Activated CD4-positive, alpha-beta T cell treated with anti-CD3 and anti-CD28 coated beads, Interleukin-2, amount 10 ng/mL, durations not matched to agents 7 days and 5 days (primary cell): Measurements from ENCODE around the gene ZC3H15. TPM values are rescaled to one million over a fixed set of nuclear protein-coding genes. Genes with fewer than 3 reads are reported as not detected.
A peak's percentile ranks its signal among the peaks of the same experiment; 100 is the strongest.
"Not testable (repeated sequence)": the region's sequence is repeated elsewhere in the genome, so short reads cannot be mapped to it uniquely, and the experiment has no call there.

Experiments
- CTCF ChIA-PET: fragments of 350-600 bp; sonication (Branson Sonifier 250); formaldehyde crosslinking; loops from one replicate; lab custom pipeline; 2021; ENCODE audit warnings: antibody characterized with exemption; lab: Charles Lee
- POLR2A ChIA-PET: fragments of 350-600 bp; sonication (Branson Sonifier 250); formaldehyde crosslinking; loops from one replicate; lab custom pipeline; 2021; ENCODE audit warnings: antibody characterized with exemption; lab: Charles Lee
- DNase-seq: peaks from one replicate; pipeline ENCODE4 v3.0.0-alpha.2; 2020
- H3K27ac Mint-ChIP-seq: one replicate; pipeline ENCODE4 v1.8.0; 2021; ENCODE audit warnings: mild to moderate bottlenecking, moderate library complexity, mixed read lengths
- H3K27me3 Mint-ChIP-seq: one replicate; pipeline ENCODE4 v1.8.0; 2021; ENCODE audit warnings: mixed read lengths
- H3K36me3 Mint-ChIP-seq: one replicate; pipeline ENCODE4 v1.8.0; 2021; ENCODE audit warnings: low read depth, mixed read lengths
- H3K4me1 Mint-ChIP-seq: one replicate; pipeline ENCODE4 v1.8.0; 2021; ENCODE audit warnings: mixed read lengths
- H3K4me3 Mint-ChIP-seq: one replicate; pipeline ENCODE4 v1.8.0; 2021; ENCODE audit warnings: mild to moderate bottlenecking, moderate library complexity, mixed read lengths
- H3K9me3 Mint-ChIP-seq: one replicate; pipeline ENCODE4 v1.8.0; 2021; ENCODE audit warnings: mixed read lengths
- total RNA-seq, 2 experiments: library from RNA; stranded (reverse); gene quantifications; one replicate each; pipeline ENCODE4 v1.2.3, GENCODE V29; 2021

ZC3H15 gene
- total RNA-seq, 2 experiments from 2014 or later: 63.1 to 80.0 TPM

GRCh38 chr2:186503827-186504606 lies 18.0 kb downstream of the ZC3H15 start:
- H3K27me3 Mint-ChIP-seq: no peaks in the 10 kb centered on the region
- H3K27ac Mint-ChIP-seq: peak overlapping the region; percentile 57
- H3K4me3 Mint-ChIP-seq: no peak overlapping the region
- H3K36me3 Mint-ChIP-seq: peaks cover 50% of the 10 kb centered on the region
- H3K9me3 Mint-ChIP-seq: no peaks in the 10 kb centered on the region
- CTCF ChIA-PET: interaction anchor here (0.7 to 1.8 kb wide), 9 partner anchors 9 to 143 kb away, joined by 3 to 5 read pairs (median 4); partner anchors contain the start of gene ZC3H15
- no peak for DNase-seq
- POLR2A ChIA-PET: interaction anchor here (1.1 kb wide), 1 partner anchor 136 kb away, joined by 3 read pairs; no protein-coding TSS in a partner anchor
- H3K4me1 Mint-ChIP-seq: peaks cover 6% of the 10 kb centered on the region

GRCh38 chr2:186508263-186508662 lies 22.2 kb downstream of the ZC3H15 start:
- H3K4me3 Mint-ChIP-seq: no peak overlapping the region
- POLR2A ChIA-PET: interaction anchor here (0.6 kb wide), 1 partner anchor 178 kb away, joined by 3 read pairs; no protein-coding TSS in a partner anchor
- H3K27me3 Mint-ChIP-seq: no peaks in the 10 kb centered on the region
- no peak for DNase-seq
- peaks cover 3% of the 10 kb centered on the region for H3K4me1 Mint-ChIP-seq
- H3K27ac Mint-ChIP-seq: no peak overlapping the region
- no peaks in the 10 kb centered on the region for H3K9me3 Mint-ChIP-seq
- H3K36me3 Mint-ChIP-seq: peaks cover 41% of the 10 kb centered on the region
- CTCF ChIA-PET: interaction anchor here (0.7 to 0.8 kb wide), 2 partner anchors 9 to 19 kb away, joined by 3 read pairs; no protein-coding TSS in a partner anchor

- peaks cover 18% of the 10 kb centered on the region for H3K36me3 Mint-ChIP-seq
- no peak overlapping the region for H3K27ac Mint-ChIP-seq
- CTCF ChIA-PET: no interaction called here
These were observed 29.3 kb downstream of the ZC3H15 start for GRCh38 chr2:186515376-186515775.

GRCh38 chr2:186516396-186516795 lies 30.3 kb downstream of the ZC3H15 start:
- ChIA-PET CTCF (interaction anchor here (0.6 kb wide), 1 partner anchor 8 kb away, joined by 3 read pairs; no protein-coding TSS in a partner anchor), POLR2A (no interaction called here)
- no peak for DNase-seq
- no peak overlapping the region for H3K4me3 Mint-ChIP-seq
- peaks cover 24% of the 10 kb centered on the region for H3K36me3 Mint-ChIP-seq
- no peaks in the 10 kb centered on the region for H3K9me3 Mint-ChIP-seq
- no peaks in the 10 kb centered on the region for H3K4me1 Mint-ChIP-seq
- no peaks in the 10 kb centered on the region for H3K27me3 Mint-ChIP-seq
- no peak overlapping the region for H3K27ac Mint-ChIP-seq

More at GRCh38 chr2:186515376-186515775, 29.3 kb downstream of the ZC3H15 start:
- no peaks in the 10 kb centered on the region for H3K27me3 Mint-ChIP-seq
- H3K4me3 Mint-ChIP-seq: no peak overlapping the region
- DNase-seq: no peak
- POLR2A ChIA-PET: no interaction called here
- H3K9me3 Mint-ChIP-seq: no peaks in the 10 kb centered on the region
- no peaks in the 10 kb centered on the region for H3K4me1 Mint-ChIP-seq

GRCh38 chr2:186517090-186517489 lies 31.0 kb downstream of the ZC3H15 start:
- H3K27ac Mint-ChIP-seq: no peak overlapping the region
- no peaks in the 10 kb centered on the region for H3K9me3 Mint-ChIP-seq
- ChIA-PET POLR2A (no interaction called here), CTCF (interaction anchor here (0.6 kb wide), 1 partner anchor 9 kb away, joined by 3 read pairs; no protein-coding TSS in a partner anchor)
- no peaks in the 10 kb centered on the region for H3K4me1 Mint-ChIP-seq
- no peak overlapping the region for H3K4me3 Mint-ChIP-seq
- H3K36me3 Mint-ChIP-seq: peaks cover 22% of the 10 kb centered on the region
- no peaks in the 10 kb centered on the region for H3K27me3 Mint-ChIP-seq
- no peak for DNase-seq

GRCh38 chr2:186518291-186518690 lies 32.2 kb downstream of the ZC3H15 start:
- POLR2A ChIA-PET: no interaction called here
- Mint-ChIP-seq H3K27ac (no peak overlapping the region), H3K36me3 (peaks cover 21% of the 10 kb centered on the region), H3K4me3 (no peak overlapping the region), H3K9me3 (no peaks in the 10 kb centered on the region), H3K4me1 (no peaks in the 10 kb centered on the region), H3K27me3 (no peaks in the 10 kb centered on the region)
- CTCF ChIA-PET: no interaction called here
- DNase-seq: no peak

- no peaks in the 10 kb centered on the region for H3K27me3 Mint-ChIP-seq
- CTCF ChIA-PET: no interaction called here
- no peaks in the 10 kb centered on the region for H3K4me1 Mint-ChIP-seq
- H3K36me3 Mint-ChIP-seq: peaks cover 16% of the 10 kb centered on the region
- POLR2A ChIA-PET: no interaction called here
- no peak overlapping the region for H3K4me3 Mint-ChIP-seq
- H3K27ac Mint-ChIP-seq: no peak overlapping the region
- no peaks in the 10 kb centered on the region for H3K9me3 Mint-ChIP-seq
- DNase-seq: no peak
These were observed 32.9 kb downstream of the ZC3H15 start for GRCh38 chr2:186518945-186519344.

GRCh38 chr2:186521570-186522153 lies 35.6 kb downstream of the ZC3H15 start:
- H3K27me3 Mint-ChIP-seq, CTCF ChIA-PET, DNase-seq, H3K4me3 Mint-ChIP-seq, H3K9me3 Mint-ChIP-seq, H3K27ac Mint-ChIP-seq, H3K4me1 Mint-ChIP-seq, POLR2A ChIA-PET: not testable (repeated sequence)
- peaks cover 15% of the 10 kb centered on the region for H3K36me3 Mint-ChIP-seq

- Mint-ChIP-seq H3K27ac (no peak overlapping the region), H3K4me3 (no peak overlapping the region), H3K9me3 (no peaks in the 10 kb centered on the region), H3K4me1 (no peaks in the 10 kb centered on the region), H3K27me3 (no peaks in the 10 kb centered on the region), H3K36me3 (peaks cover 11% of the 10 kb centered on the region)
- POLR2A ChIA-PET: no interaction called here
- no peak for DNase-seq
- CTCF ChIA-PET: no interaction called here
These were observed 36.4 kb downstream of the ZC3H15 start for GRCh38 chr2:186522450-186522849.

- no peak for DNase-seq
- no peak overlapping the region for H3K27ac Mint-ChIP-seq
These were observed 37.7 kb downstream of the ZC3H15 start for GRCh38 chr2:186523791-186524190.

GRCh38 chr2:186526281-186526680 lies 40.2 kb downstream of the ZC3H15 start:
- Mint-ChIP-seq H3K27ac (no peak overlapping the region), H3K4me3 (no peak overlapping the region), H3K36me3 (peaks cover under 1% of the 10 kb centered on the region), H3K9me3 (no peaks in the 10 kb centered on the region), H3K27me3 (no peaks in the 10 kb centered on the region), H3K4me1 (no peaks in the 10 kb centered on the region)
- no peak for DNase-seq
- ChIA-PET POLR2A (no interaction called here), CTCF (no interaction called here)

More at GRCh38 chr2:186523791-186524190, 37.7 kb downstream of the ZC3H15 start:
- Mint-ChIP-seq H3K9me3 (no peaks in the 10 kb centered on the region), H3K4me1 (no peaks in the 10 kb centered on the region), H3K4me3 (no peak overlapping the region), H3K27me3 (no peaks in the 10 kb centered on the region), H3K36me3 (peaks cover 11% of the 10 kb centered on the region)
- CTCF ChIA-PET: interaction anchor here (1.6 kb wide), 1 partner anchor 27 kb away, joined by 5 read pairs; no protein-coding TSS in a partner anchor
- POLR2A ChIA-PET: no interaction called here

GRCh38 chr2:186530314-186530713 lies 44.3 kb downstream of the ZC3H15 start:
- POLR2A ChIA-PET: no interaction called here
- Mint-ChIP-seq H3K4me1 (no peaks in the 10 kb centered on the region), H3K27me3 (no peaks in the 10 kb centered on the region), H3K9me3 (no peaks in the 10 kb centered on the region), H3K27ac (no peak overlapping the region), H3K36me3 (no peaks in the 10 kb centered on the region), H3K4me3 (no peak overlapping the region)
- CTCF ChIA-PET: no interaction called here
- no peak for DNase-seq

GRCh38 chr2:186531257-186531775 lies 45.3 kb downstream of the ZC3H15 start:
- Mint-ChIP-seq H3K27me3 (peaks cover 6% of the 10 kb centered on the region), H3K4me1 (no peaks in the 10 kb centered on the region), H3K9me3 (no peaks in the 10 kb centered on the region), H3K4me3 (no peak overlapping the region), H3K36me3 (no peaks in the 10 kb centered on the region), H3K27ac (no peak overlapping the region)
- ChIA-PET CTCF (interaction anchor here (0.5 kb wide), 1 partner anchor 12 kb away, joined by 3 read pairs; no protein-coding TSS in a partner anchor), POLR2A (no interaction called here)
- DNase-seq: no peak
